GM12878 (cell line): ENCODE results near the gene PYGO2. TPM values are rescaled to one million over a fixed set of nuclear protein-coding genes. Genes with fewer than 3 reads are reported as not detected.
A peak's percentile ranks its signal among the peaks of the same experiment; 100 is the strongest.

Experiments used
- BCL11A ChIP-seq: IDR thresholded peaks from 2 replicates; pipeline ENCODE4 v1.6.1; 2011; ENCODE audit warnings: low read depth, low read length
- CBX3 ChIP-seq: fragments of 200-600 bp; sonication (generic); IDR thresholded peaks from 2 replicates; pipeline ENCODE4 v1.6.1; 2016; ENCODE audit warnings: low read depth, borderline replicate concordance
- CEBPB ChIP-seq, 2 experiments: fragments of 150-350 bp in 1 of 2; IDR thresholded peaks; 2 replicates each; pipeline ENCODE4 v1.6.1; 2012 to 2014; ENCODE audit warnings: low read depth in 2 of 2, low read length in 2 of 2, borderline replicate concordance in 1 of 2, inconsistent platforms in 1 of 2
- CEBPZ ChIP-seq: fragments of 150-350 bp; IDR thresholded peaks from 2 replicates; pipeline ENCODE4 v1.6.1; 2016; ENCODE audit warnings: low read depth, low read length
- CHD2 ChIP-seq: IDR thresholded peaks from 2 replicates; pipeline ENCODE4 v1.6.1; 2011; ENCODE audit warnings: low read depth, low read length, improper control_type of control experiment, borderline replicate concordance
- E4F1 ChIP-seq: fragments of 450-650 bp; IDR thresholded peaks from 2 replicates; pipeline ENCODE4 v1.6.1; 2018; ENCODE audit warnings: borderline replicate concordance, mild to moderate bottlenecking; ENCODE audit not compliant: partially characterized antibody
- EZH2 ChIP-seq: IDR thresholded peaks from 2 replicates; pipeline ENCODE4 v1.6.1; 2012; ENCODE audit warnings: low read depth, mild to moderate bottlenecking, control low read depth, inconsistent platforms, low read length, borderline replicate concordance; ENCODE audit not compliant: control insufficient read depth
- FOXK2 ChIP-seq: fragments of 450-650 bp; IDR thresholded peaks from 2 replicates; pipeline ENCODE4 v1.6.1; 2017; ENCODE audit warnings: mild to moderate bottlenecking, moderate library complexity
- FOXM1 ChIP-seq: IDR thresholded peaks from 2 replicates; pipeline ENCODE4 v1.6.1; 2012; ENCODE audit warnings: low read depth, mild to moderate bottlenecking, inconsistent platforms, low read length, moderate library complexity
- HCFC1 ChIP-seq: fragments of 150-350 bp; IDR thresholded peaks from 2 replicates; pipeline ENCODE4 v1.6.1; 2014; ENCODE audit warnings: low read length
- JUND ChIP-seq: IDR thresholded peaks from 2 replicates; pipeline ENCODE4 v1.6.1; 2012; ENCODE audit warnings: low read depth, mild to moderate bottlenecking, low read length, improper control_type of control experiment, moderate library complexity
- KDM1A ChIP-seq: fragments of 200-600 bp; sonication (generic); IDR thresholded peaks from 2 replicates; pipeline ENCODE4 v1.6.1; 2016; ENCODE audit warnings: borderline replicate concordance
- NBN ChIP-seq: fragments of 450-650 bp; IDR thresholded peaks from 2 replicates; pipeline ENCODE4 v1.6.1; 2016
- NFYB ChIP-seq: IDR thresholded peaks from 2 replicates; pipeline ENCODE4 v1.6.1; 2011; ENCODE audit warnings: low read depth, mild to moderate bottlenecking, low read length, improper control_type of control experiment, moderate library complexity; ENCODE audit not compliant: insufficient read depth
- NR2C2 ChIP-seq: IDR thresholded peaks from 2 replicates; pipeline ENCODE4 v1.6.1; 2011; ENCODE audit warnings: borderline replicate concordance, low read depth; ENCODE audit not compliant: control insufficient read depth, insufficient read length
- RB1 ChIP-seq: fragments of 450-650 bp; formaldehyde crosslinking; IDR thresholded peaks from 2 replicates; pipeline ENCODE4 v1.6.1; 2017; ENCODE audit warnings: mild to moderate bottlenecking, borderline replicate concordance
- SMAD1 ChIP-seq: fragments of 450-650 bp; IDR thresholded peaks from 2 replicates; pipeline ENCODE4 v1.6.1; 2018; ENCODE audit warnings: mild to moderate bottlenecking, low read depth; ENCODE audit not compliant: partially characterized antibody
- SMC3 ChIP-seq: IDR thresholded peaks from 2 replicates; pipeline ENCODE4 v1.6.1; 2011; ENCODE audit warnings: low read length, improper control_type of control experiment, borderline replicate concordance
- SPI1 ChIP-seq: IDR thresholded peaks from 2 replicates; pipeline ENCODE4 v1.6.1; 2011; ENCODE audit warnings: low read depth, mild to moderate bottlenecking, low read length, moderate library complexity, borderline replicate concordance; ENCODE audit not compliant: insufficient read depth
- SRF ChIP-seq, 2 experiments: IDR thresholded peaks; 2 replicates each; pipeline ENCODE4 v1.6.1; 2011; ENCODE audit warnings: low read depth in 2 of 2, low read length in 2 of 2, mild to moderate bottlenecking in 1 of 2, moderate library complexity in 1 of 2
- TAF1 ChIP-seq: IDR thresholded peaks from 2 replicates; pipeline ENCODE4 v1.6.1; 2011; ENCODE audit warnings: mild to moderate bottlenecking, low read depth, low read length, borderline replicate concordance
- WRNIP1 ChIP-seq: IDR thresholded peaks from 2 replicates; pipeline ENCODE4 v1.6.1; 2011; ENCODE audit warnings: low read depth, low read length, improper control_type of control experiment, borderline replicate concordance
- YBX1 ChIP-seq: fragments of 450-650 bp; IDR thresholded peaks from 2 replicates; pipeline ENCODE4 v1.6.1; 2016; ENCODE audit warnings: antibody characterized with exemption
- ZNF274 ChIP-seq: IDR thresholded peaks from one replicate; pipeline ENCODE4 v1.8.0; 2011; ENCODE audit not compliant: insufficient read length, insufficient read depth
- polyA plus RNA-seq, 11 experiments: library from polyadenylated mRNA; depleted of rRNA in 4 of 11; unstranded in 6 of 11; stranded (reverse) in 5 of 11; fragments of >200 nt; fragmentation: Nextera tagmentation in 4 of 11; fragmentation: Illumina TruSeq in 1 of 11; extraction: Ambion mirVana in 4 of 11; extraction: Trizol in 1 of 11; gene quantifications; 1 replicate in 1 of 11; 2 replicates in 10 of 11; pipeline versions ENCODE4 v1.2.1 to v1.2.3, GENCODE V29; 2011 to 2016; ENCODE audit warnings: inconsistent platforms in 2 of 11, missing spikeins in 2 of 11, low read depth in 1 of 11
- total RNA-seq, 4 experiments: library from RNA; depleted of rRNA in 3 of 4; stranded (reverse); fragments of >200 nt in 3 of 4; fragmentation: Illumina TruSeq in 1 of 4; extraction: Trizol in 1 of 4; gene quantifications; 2 replicates each; pipeline versions ENCODE4 v1.2.1 to v1.2.3, GENCODE V29; 2013 to 2021

Gene PYGO2
- total and polyA plus RNA-seq, 10 of the 15 experiments (the other 5 are each of a cell fraction or from before 2014, with no cell fraction given) = 8.1 to 33.8 (median 23.5) TPM

- TF ChIP-seq CEBPZ (no peak), NBN (no peak; the same call in 1 of the 2 replicates), FOXK2 (no peak; the same call in 1 of the 2 replicates), WRNIP1 (no peak), NFYB (no peak), KDM1A (no peak), SMAD1 (no peak), HCFC1 (no peak; the same call in 1 of the 2 replicates), JUND (peak; percentile 85), FOXM1 (no peak), SMC3 (no peak), TAF1 (peak; percentile 58; the same call in 1 of the 2 replicates), YBX1 (no peak), NR2C2 (no peak), E4F1 (peak; percentile 91), SRF (IDR thresholded peaks at IDR 0.05; ENCODE audit: low read depth in 2 of 2, low read length in 2 of 2) (no peak), CEBPB (IDR thresholded peaks at IDR 0.05; ENCODE audit: borderline replicate concordance in 1 of 2, low read depth in 2 of 2, low read length in 2 of 2) (no peak), RB1 (peak; percentile 93), BCL11A (no peak), EZH2 (no peak), CBX3 (no peak), SPI1 (no peak), ZNF274 (no peak), CHD2 (peak; percentile 93)
Measured at GRCh38 chr1:154936555-154937084, 25.0 kb downstream of the PYGO2 start, which contains the start of gene PMVK (continued).
